ENCODE results near the gene PMS1.

DNA sequence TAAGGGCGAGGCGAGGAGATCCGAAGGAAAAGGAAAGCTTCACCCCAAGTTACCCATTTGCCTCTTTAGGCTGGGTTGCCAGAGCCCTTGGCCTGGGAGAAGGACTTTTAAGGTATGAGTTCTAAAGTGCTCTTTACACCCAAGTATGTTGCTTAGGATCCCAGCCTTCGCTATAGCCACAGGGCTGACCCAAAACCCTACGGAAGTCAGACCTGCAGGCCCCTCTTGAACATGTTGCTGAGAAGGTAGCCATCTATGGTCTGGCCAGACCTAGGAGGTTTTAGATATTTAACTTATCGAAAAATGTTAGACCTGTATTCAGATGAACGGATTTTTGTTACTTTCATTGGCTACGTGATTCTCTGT is 95.4 kb downstream of the PMS1 start:
- TF ChIP-seq, protein P1, sequence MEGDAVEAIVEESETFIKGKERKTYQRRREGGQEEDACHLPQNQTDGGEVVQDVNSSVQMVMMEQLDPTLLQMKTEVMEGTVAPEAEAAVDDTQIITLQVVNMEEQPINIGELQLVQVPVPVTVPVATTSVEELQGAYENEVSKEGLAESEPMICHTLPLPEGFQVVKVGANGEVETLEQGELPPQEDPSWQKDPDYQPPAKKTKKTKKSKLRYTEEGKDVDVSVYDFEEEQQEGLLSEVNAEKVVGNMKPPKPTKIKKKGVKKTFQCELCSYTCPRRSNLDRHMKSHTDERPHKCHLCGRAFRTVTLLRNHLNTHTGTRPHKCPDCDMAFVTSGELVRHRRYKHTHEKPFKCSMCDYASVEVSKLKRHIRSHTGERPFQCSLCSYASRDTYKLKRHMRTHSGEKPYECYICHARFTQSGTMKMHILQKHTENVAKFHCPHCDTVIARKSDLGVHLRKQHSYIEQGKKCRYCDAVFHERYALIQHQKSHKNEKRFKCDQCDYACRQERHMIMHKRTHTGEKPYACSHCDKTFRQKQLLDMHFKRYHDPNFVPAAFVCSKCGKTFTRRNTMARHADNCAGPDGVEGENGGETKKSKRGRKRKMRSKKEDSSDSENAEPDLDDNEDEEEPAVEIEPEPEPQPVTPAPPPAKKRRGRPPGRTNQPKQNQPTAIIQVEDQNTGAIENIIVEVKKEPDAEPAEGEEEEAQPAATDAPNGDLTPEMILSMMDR (IDR thresholded peaks at IDR 0.05), result no peak
- no peak for TF ChIP-seq POLR2A (IDR thresholded peaks at IDR 0.05)

Data from heart left ventricle (tissue), 13 donors.